Liver (tissue), 9 donors: ENCODE measurements around the gene RGS21. TPM values are rescaled to one million over a fixed set of nuclear protein-coding genes. Genes with fewer than 3 reads are reported as not detected.

Source experiments
- DNase-seq: peaks from one replicate; pipeline ENCODE4 v3.0.0-alpha.2; 2017; ENCODE audit warnings: low spot score
- H3K27ac ChIP-seq, 2 donors: one replicate each; pipeline ENCODE4 v1.7.0; 2013; ENCODE audit warnings: inconsistent platforms in 2 of 2, low read length in 2 of 2, control low read depth in 1 of 2, low read depth in 1 of 2, mild to moderate bottlenecking in 1 of 2
- H3K27me3 ChIP-seq, 4 donors: one replicate each; pipeline versions ENCODE4 v1.6.1 to v1.7.0; 2013; ENCODE audit warnings: low read length in 3 of 4, inconsistent platforms in 1 of 4, mild to moderate bottlenecking in 1 of 4, moderate library complexity in 1 of 4; ENCODE audit not compliant: control insufficient read depth in 4 of 4, insufficient read depth in 4 of 4
- H3K36me3 ChIP-seq, 4 donors: one replicate each; pipeline versions ENCODE4 v1.6.1 to v1.7.0; 2013; ENCODE audit warnings: low read length in 3 of 4, mild to moderate bottlenecking in 3 of 4, low read depth in 1 of 4, moderate library complexity in 1 of 4; ENCODE audit not compliant: control insufficient read depth in 4 of 4, insufficient read depth in 3 of 4
- H3K4me1 ChIP-seq, 4 donors: one replicate each; pipeline versions ENCODE4 v1.6.1 to v1.7.0; 2013; ENCODE audit warnings: low read length in 3 of 4, mild to moderate bottlenecking in 3 of 4, moderate library complexity in 1 of 4; ENCODE audit not compliant: control insufficient read depth in 4 of 4, insufficient read depth in 4 of 4
- H3K4me3 ChIP-seq, 3 donors: one replicate each; pipeline versions ENCODE4 v1.6.1 to v1.7.0; 2013; ENCODE audit warnings: low read length in 3 of 3, control low read depth in 1 of 3, low read depth in 1 of 3, mild to moderate bottlenecking in 1 of 3
- H3K9ac ChIP-seq, 2 donors: one replicate each; pipeline ENCODE4 v1.7.0; 2013; ENCODE audit warnings: low read length in 2 of 2, mild to moderate bottlenecking in 2 of 2, moderate library complexity in 2 of 2, control low read depth in 1 of 2, low read depth in 1 of 2
- H3K9me3 ChIP-seq, 4 donors: one replicate each; pipeline versions ENCODE4 v1.6.1 to v1.7.0; 2013; ENCODE audit warnings: low read length in 3 of 4; ENCODE audit not compliant: control insufficient read depth in 4 of 4
- ATF3 ChIP-seq: IDR thresholded peaks from 2 replicates; pipeline ENCODE4 v1.6.1; 2016; ENCODE audit warnings: antibody characterized with exemption
- FOXA1 ChIP-seq: IDR thresholded peaks from 2 replicates; pipeline ENCODE4 v1.6.1; 2016; ENCODE audit warnings: antibody characterized with exemption
- FOXA2 ChIP-seq: IDR thresholded peaks from 2 replicates; pipeline ENCODE4 v1.6.1; 2016; ENCODE audit warnings: antibody characterized with exemption
- GABPA ChIP-seq, 2 donors: IDR thresholded peaks in 1 of 2; conservative IDR thresholded peaks in 1 of 2; 2 replicates each; pipeline ENCODE4 v1.6.1; 2016; ENCODE audit warnings: antibody characterized with exemption in 2 of 2, mild to moderate bottlenecking in 1 of 2, moderate library complexity in 1 of 2
- HNF4A ChIP-seq, 2 donors: conservative IDR thresholded peaks; 2 replicates each; pipeline ENCODE4 v1.6.1; 2016; ENCODE audit warnings: antibody characterized with exemption in 2 of 2, mild to moderate bottlenecking in 2 of 2
- HNF4G ChIP-seq: IDR thresholded peaks from 2 replicates; pipeline ENCODE4 v1.6.1; 2016; ENCODE audit warnings: antibody characterized with exemption
- JUND ChIP-seq, 2 donors: IDR thresholded peaks; 2 replicates each; pipeline ENCODE4 v1.6.1; 2016; ENCODE audit warnings: antibody characterized with exemption in 2 of 2
- MAX ChIP-seq: IDR thresholded peaks from 2 replicates; pipeline ENCODE4 v1.6.1; 2016; ENCODE audit warnings: antibody characterized with exemption
- NR2F2 ChIP-seq: IDR thresholded peaks from 2 replicates; pipeline ENCODE4 v1.6.1; 2016; ENCODE audit warnings: antibody characterized with exemption
- RAD21 ChIP-seq, 2 donors: IDR thresholded peaks; 2 replicates each; pipeline ENCODE4 v1.6.1; 2016; ENCODE audit warnings: antibody characterized with exemption in 2 of 2, mild to moderate bottlenecking in 2 of 2
- REST ChIP-seq: IDR thresholded peaks from 2 replicates; pipeline ENCODE4 v1.6.1; 2016; ENCODE audit warnings: antibody characterized with exemption, mild to moderate bottlenecking
- RXRA ChIP-seq, 2 donors: IDR thresholded peaks; 2 replicates each; pipeline ENCODE4 v1.6.1; 2017 to 2018; ENCODE audit warnings: antibody characterized with exemption in 2 of 2, mild to moderate bottlenecking in 1 of 2
- SP1 ChIP-seq: IDR thresholded peaks from 2 replicates; pipeline ENCODE4 v1.6.1; 2018; ENCODE audit warnings: antibody characterized with exemption, mild to moderate bottlenecking
- TAF1 ChIP-seq: conservative IDR thresholded peaks from 2 replicates; pipeline ENCODE4 v1.6.1; 2016; ENCODE audit warnings: antibody characterized with exemption, mild to moderate bottlenecking
- YY1 ChIP-seq: IDR thresholded peaks from 2 replicates; pipeline ENCODE4 v1.6.1; 2016; ENCODE audit warnings: antibody characterized with exemption, mild to moderate bottlenecking
- ZBTB33 ChIP-seq: IDR thresholded peaks from 2 replicates; pipeline ENCODE4 v1.6.1; 2016; ENCODE audit warnings: antibody characterized with exemption
- WGBS: extraction: QIAGEN DNeasy Blood & Tissue Kit; methylation state at CpG from one replicate; pipeline ENCODE4 v1.1.7; 2013; 5-methylcytosine and 5-hydroxymethylcytosine counted together
- polyA plus RNA-seq, 2 donors: library from polyadenylated mRNA; stranded (reverse) in 1 of 2; unstranded in 1 of 2; fragments of 200-250 nt in 1 of 2; fragments of >200 nt in 1 of 2; fragmentation: Nextera tagmentation in 1 of 2; extraction: Ambion mirVana in 1 of 2; gene quantifications; one replicate each; pipeline versions ENCODE4 v1.2.1 to v1.2.3, GENCODE V29; 2013 to 2015
- total RNA-seq, 2 donors: library from RNA; depleted of rRNA; stranded (reverse); fragments of >200 nt; gene quantifications; one replicate each; pipeline ENCODE4 v1.2.3, GENCODE V29; 2014
- TF ChIP-seq, protein P1 (sequence below): fragments of 150-350 bp; IDR thresholded peaks from 2 replicates; pipeline ENCODE4 v1.5.1; 2017; ENCODE audit warnings: improper control_type of control experiment, low read depth, low read length; ENCODE audit not compliant: missing input control
- donor health status: healthy.
- donor health status: healthy.
- donor health status: healthy.
- donor health status: healthy.
- donor health status: healthy.

RGS21 gene
- total and polyA plus RNA-seq, 4 donors: not detected

DNA sequence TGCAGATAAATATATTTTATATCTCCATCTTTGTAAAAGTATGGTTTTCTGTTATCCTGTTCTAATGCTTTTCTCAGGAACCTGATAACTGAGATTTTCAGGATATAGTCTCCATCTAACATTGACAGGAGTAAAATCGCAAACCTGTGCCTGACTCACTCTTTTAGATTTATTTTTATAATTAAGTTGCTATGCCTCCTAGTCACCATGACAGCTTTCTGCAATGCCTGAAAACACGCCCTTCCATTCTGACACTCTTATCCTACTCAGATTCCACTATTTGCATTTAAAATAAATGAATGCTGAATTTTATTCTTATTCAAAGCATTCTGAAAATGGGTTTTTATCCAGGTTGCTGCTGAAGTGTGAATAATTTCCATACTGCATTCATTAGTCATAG lies 62.8 kb downstream of the RGS21 start:
- no peak for TF ChIP-seq FOXA1
- no peak for TF ChIP-seq REST
- TF ChIP-seq, protein P1, sequence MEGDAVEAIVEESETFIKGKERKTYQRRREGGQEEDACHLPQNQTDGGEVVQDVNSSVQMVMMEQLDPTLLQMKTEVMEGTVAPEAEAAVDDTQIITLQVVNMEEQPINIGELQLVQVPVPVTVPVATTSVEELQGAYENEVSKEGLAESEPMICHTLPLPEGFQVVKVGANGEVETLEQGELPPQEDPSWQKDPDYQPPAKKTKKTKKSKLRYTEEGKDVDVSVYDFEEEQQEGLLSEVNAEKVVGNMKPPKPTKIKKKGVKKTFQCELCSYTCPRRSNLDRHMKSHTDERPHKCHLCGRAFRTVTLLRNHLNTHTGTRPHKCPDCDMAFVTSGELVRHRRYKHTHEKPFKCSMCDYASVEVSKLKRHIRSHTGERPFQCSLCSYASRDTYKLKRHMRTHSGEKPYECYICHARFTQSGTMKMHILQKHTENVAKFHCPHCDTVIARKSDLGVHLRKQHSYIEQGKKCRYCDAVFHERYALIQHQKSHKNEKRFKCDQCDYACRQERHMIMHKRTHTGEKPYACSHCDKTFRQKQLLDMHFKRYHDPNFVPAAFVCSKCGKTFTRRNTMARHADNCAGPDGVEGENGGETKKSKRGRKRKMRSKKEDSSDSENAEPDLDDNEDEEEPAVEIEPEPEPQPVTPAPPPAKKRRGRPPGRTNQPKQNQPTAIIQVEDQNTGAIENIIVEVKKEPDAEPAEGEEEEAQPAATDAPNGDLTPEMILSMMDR: no peak
- no peak for TF ChIP-seq MAX
- TF ChIP-seq RAD21 (IDR thresholded peaks at IDR 0.05): no peak
- TF ChIP-seq ATF3: no peak
- TF ChIP-seq ZBTB33: no peak
- no peak for TF ChIP-seq JUND (IDR thresholded peaks at IDR 0.05)
- TF ChIP-seq HNF4A (conservative IDR thresholded peaks at IDR 0.05): no peak
- TF ChIP-seq FOXA2: no peak
- TF ChIP-seq GABPA (IDR thresholded peaks at IDR 0.05 in 1 of 2, conservative IDR thresholded peaks at IDR 0.05 in 1 of 2): no peak
- no peak for TF ChIP-seq TAF1
- no peak for TF ChIP-seq HNF4G
- no peaks in the 10 kb centered on the region for H3K9me3 ChIP-seq
- H3K9ac ChIP-seq: no peak overlapping the region
- no peak for DNase-seq
- H3K4me1 ChIP-seq: no peaks in the 10 kb centered on the region
- no peak overlapping the region for H3K27ac ChIP-seq
- 73% methylated on average over 2 of the region's 2 CpGs for WGBS
- H3K27me3 ChIP-seq: peaks cover 0 to 2% (median 0%) of the 10 kb centered on the region in 4 donors
- no peak overlapping the region for H3K4me3 ChIP-seq
- H3K36me3 ChIP-seq: no peaks in the 10 kb centered on the region

DNA sequence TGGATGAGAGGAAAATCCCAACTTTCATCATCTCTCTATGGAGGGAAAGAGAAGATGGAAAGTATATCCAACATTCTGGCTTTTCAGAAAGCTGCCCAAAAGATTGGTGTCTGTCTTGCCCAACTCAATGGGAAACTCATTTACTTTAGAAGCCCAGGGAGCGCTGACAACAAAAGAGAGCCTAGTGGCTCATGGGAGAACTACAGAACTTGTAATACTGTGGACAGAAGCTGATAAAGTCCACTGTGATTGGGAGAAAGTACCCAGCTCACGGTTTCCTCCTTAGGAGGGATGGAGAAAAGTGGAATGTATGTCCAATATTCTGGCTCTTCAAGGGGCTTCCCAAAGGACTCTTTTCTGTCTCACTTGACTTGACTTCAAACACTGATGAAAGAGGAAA lies 66.0 kb downstream of the RGS21 start:
- Histone ChIP-seq H3K4me3 (no peak overlapping the region), H3K9me3 (no peaks in the 10 kb centered on the region), H3K27me3 (peaks cover 0 to 2% (median 0%) of the 10 kb centered on the region in 4 donors), H3K27ac (no peak overlapping the region), H3K36me3 (no peaks in the 10 kb centered on the region), H3K4me1 (no peaks in the 10 kb centered on the region), H3K9ac (no peak overlapping the region)
- no peak for DNase-seq
- 70% methylated on average over 2 of the region's 2 CpGs for WGBS
- no peak for TF ChIP-seq YY1
- no peak for TF ChIP-seq RXRA (IDR thresholded peaks at IDR 0.05)
- no peak for TF ChIP-seq ATF3
- TF ChIP-seq HNF4A (conservative IDR thresholded peaks at IDR 0.05): no peak
- TF ChIP-seq ZBTB33: no peak
- no peak for TF ChIP-seq RAD21 (IDR thresholded peaks at IDR 0.05)
- TF ChIP-seq, protein P1: no peak
- no peak for TF ChIP-seq NR2F2
- no peak for TF ChIP-seq SP1
- TF ChIP-seq MAX: no peak
